NT2/D1 (cell line): Measurements from ENCODE around the gene VRK2.

Source experiments
- SUZ12 ChIP-seq: IDR thresholded peaks from 2 replicates; pipeline ENCODE4 v1.6.1; 2011; ENCODE audit not compliant: insufficient read length, insufficient read depth; ENCODE audit errors: extremely low read depth
- YY1 ChIP-seq: IDR thresholded peaks from 2 replicates; pipeline ENCODE4 v1.6.1; 2011; ENCODE audit not compliant: insufficient read length, insufficient read depth
- ZNF274 ChIP-seq: IDR thresholded peaks from 2 replicates; pipeline ENCODE4 v1.6.1; 2011; ENCODE audit warnings: mild to moderate bottlenecking, low read depth, low read length

DNA sequence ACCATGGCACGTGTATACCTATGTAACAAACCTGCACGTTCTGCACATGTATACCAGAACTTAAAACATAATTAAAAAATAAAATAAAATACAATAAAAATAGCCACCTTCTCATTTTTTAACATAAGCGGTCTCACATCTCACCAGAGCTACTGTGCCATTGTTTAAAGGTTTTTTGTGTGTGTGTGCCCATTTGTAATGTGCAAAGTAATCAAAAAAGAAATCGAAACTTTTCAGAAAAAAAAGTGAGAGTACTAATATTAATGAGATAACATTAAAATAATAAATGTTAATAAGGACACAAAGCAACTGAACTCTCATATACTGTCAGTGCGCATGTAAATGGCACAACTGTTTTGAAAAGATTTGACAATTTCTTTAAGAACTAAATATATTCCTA lies 134.0 kb downstream of the VRK2 start:
- TF ChIP-seq YY1 (no peak), ZNF274 (no peak), SUZ12 (no peak)
